ENCODE results near the gene SEMG2. TPM values are rescaled to one million over a fixed set of nuclear protein-coding genes. Genes with fewer than 3 reads are reported as not detected.

Gene SEMG2
- total and polyA plus RNA-seq, 10 of the 15 experiments (the other 5 are each of a cell fraction or from before 2014, with no cell fraction given), result not detected

DNA sequence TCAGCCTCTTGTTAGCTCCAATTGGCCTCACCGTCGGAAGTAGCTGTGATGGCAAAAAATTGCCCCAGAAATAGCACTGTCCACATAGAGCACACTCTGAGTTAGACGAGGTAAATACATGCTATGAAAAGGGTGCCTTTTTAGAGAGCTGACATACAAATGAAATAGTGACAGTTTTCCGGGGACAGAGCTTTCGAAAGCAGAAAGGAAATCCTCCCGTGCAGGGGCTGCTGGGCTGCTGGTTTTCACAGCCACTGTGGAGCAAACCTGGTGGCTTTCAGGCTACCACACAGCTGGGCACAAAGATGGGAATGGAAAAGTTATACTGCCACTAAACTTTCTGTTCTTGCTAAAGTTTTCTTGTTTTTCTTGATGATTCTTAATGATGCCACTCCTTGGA, 24.9 kb downstream of the SEMG2 start:
- H3K36me3 ChIP-seq (ENCODE audit: control insufficient read depth in 2 of 2, insufficient read depth in 2 of 2, low read length in 1 of 2), result no peaks in the 10 kb centered on the region
- no peaks in the 10 kb centered on the region for H3K4me1 ChIP-seq (ENCODE audit: control insufficient read depth, insufficient read depth, low read length)
- no peak overlapping the region for H3K27ac ChIP-seq (ENCODE audit: control insufficient read depth, insufficient read depth)
- intact Hi-C loops (cut with micrococcal nuclease; ENCODE audit: unreplicated experiment), result no loop called here
- peaks cover 0 to 2% of the 10 kb centered on the region in 2 experiments; a peak in 2 of 4 replicates for H3K27me3 ChIP-seq (replicated peaks in 1 of 2; ENCODE audit: control insufficient read depth in 2 of 2, insufficient read depth in 2 of 2, low read length in 1 of 2)
- SMC1A ChIA-PET (ENCODE audit: uncharacterized antibody, unreplicated experiment), result no interaction called here
- H3K4me3 ChIP-seq, result no peak overlapping the region
- FAIRE-seq (no peak), ATAC-seq (no peak), DNase-seq (ENCODE audit: low read depth, low spot score) (no peak)
- H3K4me2 ChIP-seq (ENCODE audit: control insufficient read depth, insufficient read depth), result no peak overlapping the region
- H3K9ac ChIP-seq (ENCODE audit: control insufficient read depth, insufficient read depth, low read length), result no peak overlapping the region
- no TSS peak for BruUV-seq (replicated peaks)
- 32% methylated on average over 6 of the region's 6 CpGs for WGBS (ENCODE audit: insufficient coverage, insufficient replicate concordance, low lambda C conversion rate, missing lambda C conversion rate)
- no peaks in the 10 kb centered on the region for H4K20me1 ChIP-seq (ENCODE audit: control insufficient read depth, insufficient read depth)
- H3K79me2 ChIP-seq (ENCODE audit: control insufficient read depth, insufficient read depth, low read length), result no peaks in the 10 kb centered on the region
- H2AFZ ChIP-seq (ENCODE audit: control insufficient read depth, low read depth, low read length), result no peak overlapping the region
- CTCF ChIA-PET, result interaction anchor here (1.3 kb wide), 1 partner anchor 23 kb away, joined by 3 read pairs; no protein-coding TSS in a partner anchor
- RAD21 ChIA-PET (ENCODE audit: unreplicated experiment), result no interaction called here
- POLR2A ChIA-PET, result interaction anchor here (0.5 kb wide), 1 partner anchor 715 kb away, joined by 8 read pairs; no protein-coding TSS in a partner anchor
- in situ Hi-C loops (cut with MboI), result no loop called here
- H3K9me3 ChIP-seq (replicated peaks; ENCODE audit: control insufficient read depth, insufficient read depth, low read length), result no peaks in the 10 kb centered on the region
- TF ChIP-seq CHD2 (IDR thresholded peaks at IDR 0.05; ENCODE audit: borderline replicate concordance, low read depth, low read length), result no peak
- TF ChIP-seq TARDBP (IDR thresholded peaks at IDR 0.05; ENCODE audit: borderline replicate concordance), result no peak
- TF ChIP-seq, protein P1, sequence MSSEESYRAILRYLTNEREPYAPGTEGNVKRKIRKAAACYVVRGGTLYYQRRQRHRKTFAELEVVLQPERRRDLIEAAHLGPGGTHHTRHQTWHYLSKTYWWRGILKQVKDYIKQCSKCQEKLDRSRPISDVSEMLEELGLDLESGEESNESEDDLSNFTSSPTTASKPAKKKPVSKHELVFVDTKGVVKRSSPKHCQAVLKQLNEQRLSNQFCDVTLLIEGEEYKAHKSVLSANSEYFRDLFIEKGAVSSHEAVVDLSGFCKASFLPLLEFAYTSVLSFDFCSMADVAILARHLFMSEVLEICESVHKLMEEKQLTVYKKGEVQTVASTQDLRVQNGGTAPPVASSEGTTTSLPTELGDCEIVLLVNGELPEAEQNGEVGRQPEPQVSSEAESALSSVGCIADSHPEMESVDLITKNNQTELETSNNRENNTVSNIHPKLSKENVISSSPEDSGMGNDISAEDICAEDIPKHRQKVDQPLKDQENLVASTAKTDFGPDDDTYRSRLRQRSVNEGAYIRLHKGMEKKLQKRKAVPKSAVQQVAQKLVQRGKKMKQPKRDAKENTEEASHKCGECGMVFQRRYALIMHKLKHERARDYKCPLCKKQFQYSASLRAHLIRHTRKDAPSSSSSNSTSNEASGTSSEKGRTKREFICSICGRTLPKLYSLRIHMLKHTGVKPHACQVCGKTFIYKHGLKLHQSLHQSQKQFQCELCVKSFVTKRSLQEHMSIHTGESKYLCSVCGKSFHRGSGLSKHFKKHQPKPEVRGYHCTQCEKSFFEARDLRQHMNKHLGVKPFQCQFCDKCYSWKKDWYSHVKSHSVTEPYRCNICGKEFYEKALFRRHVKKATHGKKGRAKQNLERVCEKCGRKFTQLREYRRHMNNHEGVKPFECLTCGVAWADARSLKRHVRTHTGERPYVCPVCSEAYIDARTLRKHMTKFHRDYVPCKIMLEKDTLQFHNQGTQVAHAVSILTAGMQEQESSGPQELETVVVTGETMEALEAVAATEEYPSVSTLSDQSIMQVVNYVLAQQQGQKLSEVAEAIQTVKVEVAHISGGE (CRISPR knock-in tag; IDR thresholded peaks at IDR 0.05), result no peak
- TF ChIP-seq DPF2 (IDR thresholded peaks at IDR 0.05), result no peak
- no peak for TF ChIP-seq SMAD1 (IDR thresholded peaks at IDR 0.05; ENCODE audit: low read depth, partially characterized antibody)
- TF ChIP-seq, protein P2, sequence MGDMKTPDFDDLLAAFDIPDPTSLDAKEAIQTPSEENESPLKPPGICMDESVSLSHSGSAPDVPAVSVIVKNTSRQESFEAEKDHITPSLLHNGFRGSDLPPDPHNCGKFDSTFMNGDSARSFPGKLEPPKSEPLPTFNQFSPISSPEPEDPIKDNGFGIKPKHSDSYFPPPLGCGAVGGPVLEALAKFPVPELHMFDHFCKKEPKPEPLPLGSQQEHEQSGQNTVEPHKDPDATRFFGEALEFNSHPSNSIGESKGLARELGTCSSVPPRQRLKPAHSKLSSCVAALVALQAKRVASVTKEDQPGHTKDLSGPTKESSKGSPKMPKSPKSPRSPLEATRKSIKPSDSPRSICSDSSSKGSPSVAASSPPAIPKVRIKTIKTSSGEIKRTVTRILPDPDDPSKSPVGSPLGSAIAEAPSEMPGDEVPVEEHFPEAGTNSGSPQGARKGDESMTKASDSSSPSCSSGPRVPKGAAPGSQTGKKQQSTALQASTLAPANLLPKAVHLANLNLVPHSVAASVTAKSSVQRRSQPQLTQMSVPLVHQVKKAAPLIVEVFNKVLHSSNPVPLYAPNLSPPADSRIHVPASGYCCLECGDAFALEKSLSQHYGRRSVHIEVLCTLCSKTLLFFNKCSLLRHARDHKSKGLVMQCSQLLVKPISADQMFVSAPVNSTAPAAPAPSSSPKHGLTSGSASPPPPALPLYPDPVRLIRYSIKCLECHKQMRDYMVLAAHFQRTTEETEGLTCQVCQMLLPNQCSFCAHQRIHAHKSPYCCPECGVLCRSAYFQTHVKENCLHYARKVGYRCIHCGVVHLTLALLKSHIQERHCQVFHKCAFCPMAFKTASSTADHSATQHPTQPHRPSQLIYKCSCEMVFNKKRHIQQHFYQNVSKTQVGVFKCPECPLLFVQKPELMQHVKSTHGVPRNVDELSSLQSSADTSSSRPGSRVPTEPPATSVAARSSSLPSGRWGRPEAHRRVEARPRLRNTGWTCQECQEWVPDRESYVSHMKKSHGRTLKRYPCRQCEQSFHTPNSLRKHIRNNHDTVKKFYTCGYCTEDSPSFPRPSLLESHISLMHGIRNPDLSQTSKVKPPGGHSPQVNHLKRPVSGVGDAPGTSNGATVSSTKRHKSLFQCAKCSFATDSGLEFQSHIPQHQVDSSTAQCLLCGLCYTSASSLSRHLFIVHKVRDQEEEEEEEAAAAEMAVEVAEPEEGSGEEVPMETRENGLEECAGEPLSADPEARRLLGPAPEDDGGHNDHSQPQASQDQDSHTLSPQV (IDR thresholded peaks at IDR 0.05), result no peak
- no peak for TF ChIP-seq ZZZ3 (IDR thresholded peaks at IDR 0.05; ENCODE audit: control insufficient read depth, insufficient read length, low read depth)
- TF ChIP-seq, protein P3, sequence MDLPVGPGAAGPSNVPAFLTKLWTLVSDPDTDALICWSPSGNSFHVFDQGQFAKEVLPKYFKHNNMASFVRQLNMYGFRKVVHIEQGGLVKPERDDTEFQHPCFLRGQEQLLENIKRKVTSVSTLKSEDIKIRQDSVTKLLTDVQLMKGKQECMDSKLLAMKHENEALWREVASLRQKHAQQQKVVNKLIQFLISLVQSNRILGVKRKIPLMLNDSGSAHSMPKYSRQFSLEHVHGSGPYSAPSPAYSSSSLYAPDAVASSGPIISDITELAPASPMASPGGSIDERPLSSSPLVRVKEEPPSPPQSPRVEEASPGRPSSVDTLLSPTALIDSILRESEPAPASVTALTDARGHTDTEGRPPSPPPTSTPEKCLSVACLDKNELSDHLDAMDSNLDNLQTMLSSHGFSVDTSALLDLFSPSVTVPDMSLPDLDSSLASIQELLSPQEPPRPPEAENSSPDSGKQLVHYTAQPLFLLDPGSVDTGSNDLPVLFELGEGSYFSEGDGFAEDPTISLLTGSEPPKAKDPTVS (IDR thresholded peaks at IDR 0.05; ENCODE audit: low read depth, low read length), result no peak
- TF ChIP-seq CREM (IDR thresholded peaks at IDR 0.05; ENCODE audit: low read depth), result no peak
- TF ChIP-seq, protein P4, sequence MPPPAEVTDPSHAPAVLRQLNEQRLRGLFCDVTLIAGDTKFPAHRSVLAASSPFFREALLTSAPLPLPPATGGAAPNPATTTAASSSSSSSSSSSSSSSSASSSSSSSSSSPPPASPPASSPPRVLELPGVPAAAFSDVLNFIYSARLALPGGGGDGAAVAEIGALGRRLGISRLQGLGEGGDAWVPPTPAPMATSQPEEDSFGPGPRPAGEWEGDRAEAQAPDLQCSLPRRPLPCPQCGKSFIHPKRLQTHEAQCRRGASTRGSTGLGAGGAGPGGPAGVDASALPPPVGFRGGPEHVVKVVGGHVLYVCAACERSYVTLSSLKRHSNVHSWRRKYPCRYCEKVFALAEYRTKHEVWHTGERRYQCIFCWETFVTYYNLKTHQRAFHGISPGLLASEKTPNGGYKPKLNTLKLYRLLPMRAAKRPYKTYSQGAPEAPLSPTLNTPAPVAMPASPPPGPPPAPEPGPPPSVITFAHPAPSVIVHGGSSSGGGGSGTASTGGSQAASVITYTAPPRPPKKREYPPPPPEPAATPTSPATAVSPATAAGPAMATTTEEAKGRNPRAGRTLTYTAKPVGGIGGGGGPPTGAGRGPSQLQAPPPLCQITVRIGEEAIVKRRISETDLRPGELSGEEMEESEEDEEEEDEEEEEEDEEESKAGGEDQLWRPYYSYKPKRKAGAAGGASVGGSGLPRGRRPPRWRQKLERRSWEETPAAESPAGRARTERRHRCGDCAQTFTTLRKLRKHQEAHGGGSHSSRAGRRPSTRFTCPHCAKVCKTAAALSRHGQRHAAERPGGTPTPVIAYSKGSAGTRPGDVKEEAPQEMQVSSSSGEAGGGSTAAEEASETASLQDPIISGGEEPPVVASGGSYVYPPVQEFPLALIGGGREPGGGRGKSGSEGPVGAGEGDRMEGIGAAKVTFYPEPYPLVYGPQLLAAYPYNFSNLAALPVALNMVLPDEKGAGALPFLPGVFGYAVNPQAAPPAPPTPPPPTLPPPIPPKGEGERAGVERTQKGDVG (CRISPR knock-in tag; IDR thresholded peaks at IDR 0.05), result no peak
- TF ChIP-seq TBL1XR1 (IDR thresholded peaks at IDR 0.05; ENCODE audit: low read depth, low read length), result no peak

Measured in GM12878 (cell line).